ENCODE measurements around the gene MAP2K5. TPM values are rescaled to one million over a fixed set of nuclear protein-coding genes. Genes with fewer than 3 reads are reported as not detected.

The MAP2K5 gene
- total RNA-seq, 1 experiment from 2014 or later = 15.0 TPM

DNA sequence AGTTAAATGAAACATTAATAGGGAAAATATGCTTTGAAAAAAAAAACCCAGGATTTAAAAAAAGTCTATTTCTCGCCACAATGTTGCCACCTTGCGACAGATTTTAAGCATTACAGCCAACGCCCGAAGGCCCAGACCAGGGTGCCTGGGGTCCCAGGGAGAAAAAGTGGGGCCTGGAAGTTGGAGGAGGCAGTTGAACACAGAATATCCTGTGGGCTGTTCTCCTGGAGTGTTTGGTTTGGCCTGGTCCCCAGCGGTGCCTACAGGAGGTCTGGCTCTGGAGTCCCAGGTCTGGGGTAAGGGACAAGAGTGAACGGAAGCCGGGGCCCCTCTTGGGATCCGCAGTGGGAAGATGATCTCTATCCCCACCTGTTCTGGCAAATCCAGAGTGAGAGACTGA is 294.0 kb downstream of the MAP2K5 start:
- H2BK15ac ChIP-seq (ENCODE audit: low read depth, low read length) = no peak overlapping the region
- H3K4me1 ChIP-seq (ENCODE audit: insufficient read depth, low read length) = peaks cover 3% of the 10 kb centered on the region; the same call in 1 of the 2 replicates
- no peak for DNase-seq
- H4K20me1 ChIP-seq (ENCODE audit: control insufficient read depth, insufficient read depth, insufficient read length) = no peaks in the 10 kb centered on the region
- H3K9ac ChIP-seq (ENCODE audit: extremely low read depth, insufficient read length, low read length) = no peak overlapping the region
- H3K14ac ChIP-seq (ENCODE audit: insufficient read depth, low read length) = no peak overlapping the region
- Mint-ChIP-seq H3K36me3 (ENCODE audit: insufficient read depth in 1 of 3, low read depth in 3 of 3) (no peaks in the 10 kb centered on the region), H3K27me3 (ENCODE audit: low read depth) (peaks cover 87% of the 10 kb centered on the region), H3K4me1 (peaks cover 45 to 49% of the 10 kb centered on the region in 2 experiments), H3K9me3 (peaks cover 4% of the 10 kb centered on the region in 2 experiments; a peak in 4 of 5 replicates), H3K4me3 (peak overlapping the region; percentile 52 to 75), H3K27ac (no peak overlapping the region)
- no peak overlapping the region for H3K18ac ChIP-seq (ENCODE audit: insufficient read length, low read depth, low read length)
- H2AFZ ChIP-seq (ENCODE audit: low read length) = no peak overlapping the region
- H3K27me3 ChIP-seq (ENCODE audit: insufficient read depth, low read length) = peaks cover 62% of the 10 kb centered on the region
- no peak overlapping the region for H4K8ac ChIP-seq (replicated peaks; ENCODE audit: insufficient read length, low read depth, low read length)
- H3K79me1 ChIP-seq (ENCODE audit: insufficient read depth, low read depth, low read length, poor library complexity, severe bottlenecking) = no peaks in the 10 kb centered on the region
- no peak overlapping the region for H2BK120ac ChIP-seq (ENCODE audit: low read depth, low read length, poor library complexity, severe bottlenecking)
- no peak overlapping the region for H2AK5ac ChIP-seq (ENCODE audit: insufficient read length, low read length)
- no peak overlapping the region for H4K5ac ChIP-seq (ENCODE audit: insufficient read length, low read depth, low read length)
- H3T11ph ChIP-seq (ENCODE audit: low read length) = no peak overlapping the region
- TF ChIP-seq, protein P1, sequence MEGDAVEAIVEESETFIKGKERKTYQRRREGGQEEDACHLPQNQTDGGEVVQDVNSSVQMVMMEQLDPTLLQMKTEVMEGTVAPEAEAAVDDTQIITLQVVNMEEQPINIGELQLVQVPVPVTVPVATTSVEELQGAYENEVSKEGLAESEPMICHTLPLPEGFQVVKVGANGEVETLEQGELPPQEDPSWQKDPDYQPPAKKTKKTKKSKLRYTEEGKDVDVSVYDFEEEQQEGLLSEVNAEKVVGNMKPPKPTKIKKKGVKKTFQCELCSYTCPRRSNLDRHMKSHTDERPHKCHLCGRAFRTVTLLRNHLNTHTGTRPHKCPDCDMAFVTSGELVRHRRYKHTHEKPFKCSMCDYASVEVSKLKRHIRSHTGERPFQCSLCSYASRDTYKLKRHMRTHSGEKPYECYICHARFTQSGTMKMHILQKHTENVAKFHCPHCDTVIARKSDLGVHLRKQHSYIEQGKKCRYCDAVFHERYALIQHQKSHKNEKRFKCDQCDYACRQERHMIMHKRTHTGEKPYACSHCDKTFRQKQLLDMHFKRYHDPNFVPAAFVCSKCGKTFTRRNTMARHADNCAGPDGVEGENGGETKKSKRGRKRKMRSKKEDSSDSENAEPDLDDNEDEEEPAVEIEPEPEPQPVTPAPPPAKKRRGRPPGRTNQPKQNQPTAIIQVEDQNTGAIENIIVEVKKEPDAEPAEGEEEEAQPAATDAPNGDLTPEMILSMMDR (conservative IDR thresholded peaks at IDR 0.05) = peak; percentile 91
- H3K4ac ChIP-seq (ENCODE audit: low read depth, low read length) = no peak overlapping the region
- H3K23me2 ChIP-seq (ENCODE audit: insufficient read length, low read depth, low read length, poor library complexity, severe bottlenecking) = peaks cover 26% of the 10 kb centered on the region
- no peak overlapping the region for H2BK12ac ChIP-seq (ENCODE audit: insufficient read length, low read depth, low read length)
- H3K56ac ChIP-seq (ENCODE audit: insufficient read length, low read depth, low read length) = no peak overlapping the region
- no peak overlapping the region for H4K91ac ChIP-seq (ENCODE audit: insufficient read length, low read depth, low read length)
- no peak overlapping the region for H3K4me2 ChIP-seq (ENCODE audit: insufficient read depth, insufficient read length, low read length)
- H3K23ac ChIP-seq (ENCODE audit: insufficient read length, low read depth, low read length) = no peak overlapping the region
- no peaks in the 10 kb centered on the region for H3K9me3 ChIP-seq (ENCODE audit: control insufficient read depth, low read depth, low read length)
- H3K79me2 ChIP-seq (ENCODE audit: insufficient read depth, low read length) = no peaks in the 10 kb centered on the region
- no CpG with 5 or more reads among the region's 8 CpGs for WGBS (ENCODE audit: extremely low coverage, insufficient read length, low lambda C conversion rate)
- no peak overlapping the region for H2BK20ac ChIP-seq (ENCODE audit: low read depth, low read length, poor library complexity, severe bottlenecking)
- no peak overlapping the region for H2BK5ac ChIP-seq (ENCODE audit: insufficient read length, low read length)
- H3K27ac ChIP-seq (ENCODE audit: insufficient read length, low read depth, low read length) = no peak overlapping the region
